Activated naive CD8-positive, alpha-beta T cell treated with anti-CD3 and anti-CD28 coated beads for 36 hours (primary cell): ENCODE results near the gene SFXN4. TPM values are rescaled to one million over a fixed set of nuclear protein-coding genes. Genes with fewer than 3 reads are reported as not detected.
"Not testable (repeated sequence)": the region's sequence is repeated elsewhere in the genome, so short reads cannot be mapped to it uniquely, and the experiment has no call there.

Experiments
- DNase-seq: peaks from one replicate; pipeline ENCODE4 v3.0.0; 2021
- H3K27ac Mint-ChIP-seq: one replicate; pipeline ENCODE4 v1.8.0; 2022; ENCODE audit warnings: mild to moderate bottlenecking, moderate library complexity, mixed read lengths
- H3K27me3 Mint-ChIP-seq: one replicate; pipeline ENCODE4 v1.8.0; 2022; ENCODE audit warnings: mild to moderate bottlenecking, mixed read lengths
- H3K36me3 Mint-ChIP-seq: one replicate; pipeline ENCODE4 v1.8.0; 2021; ENCODE audit warnings: mild to moderate bottlenecking, mixed read lengths
- H3K4me1 Mint-ChIP-seq: one replicate; pipeline ENCODE4 v1.8.0; 2021; ENCODE audit warnings: mixed read lengths
- H3K4me3 Mint-ChIP-seq: one replicate; pipeline ENCODE4 v1.8.0; 2022; ENCODE audit warnings: mild to moderate bottlenecking, moderate library complexity, mixed read lengths
- H3K9me3 Mint-ChIP-seq: one replicate; pipeline ENCODE4 v1.8.0; 2022; ENCODE audit warnings: mixed read lengths
- total RNA-seq, 2 experiments: library from RNA; stranded (reverse); gene quantifications; one replicate each; pipeline ENCODE4 v1.2.3, GENCODE V29; 2021

Gene SFXN4
- total RNA-seq, 2 experiments from 2014 or later, result 63.4 to 63.8 TPM

DNA sequence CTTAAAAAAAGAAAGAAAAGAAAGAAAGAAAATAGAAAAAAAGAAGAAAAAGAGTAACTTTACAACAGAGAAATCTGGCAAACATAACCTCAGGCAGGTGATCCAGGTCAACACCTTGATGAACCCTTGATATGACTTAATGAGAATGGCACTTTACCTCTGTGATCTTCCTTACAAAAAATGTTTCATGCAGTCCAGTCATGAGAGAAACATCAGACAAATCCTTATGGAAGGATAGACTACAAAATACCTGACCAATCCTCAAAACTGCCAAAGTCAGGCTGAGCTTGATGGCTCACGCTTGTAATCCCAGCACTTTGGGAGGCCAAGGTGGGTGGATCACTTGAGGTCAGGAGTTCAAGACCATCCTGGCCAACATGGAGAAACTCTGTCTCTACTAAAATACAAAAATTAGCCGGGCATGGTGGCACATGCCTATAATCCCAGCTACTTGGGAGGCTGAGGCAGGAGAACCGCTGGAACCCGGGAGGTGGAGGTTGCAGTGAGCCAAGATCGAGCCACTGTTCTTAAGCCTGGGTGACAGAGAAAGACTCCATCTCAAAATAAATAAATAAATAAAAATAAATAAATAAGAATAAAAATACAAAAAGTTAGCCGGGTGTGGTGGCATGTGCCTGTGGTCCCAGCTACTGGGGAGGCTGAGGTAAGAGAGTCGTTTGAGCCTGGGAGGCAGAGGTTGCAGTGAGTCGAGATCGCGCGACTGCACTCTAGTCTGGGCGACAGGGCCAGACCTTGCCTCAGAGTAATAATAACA lies 68.7 kb downstream of the SFXN4 start:
- not testable (repeated sequence) for H3K36me3 Mint-ChIP-seq, DNase-seq, H3K9me3 Mint-ChIP-seq, H3K4me3 Mint-ChIP-seq, H3K27me3 Mint-ChIP-seq, H3K4me1 Mint-ChIP-seq, H3K27ac Mint-ChIP-seq

DNA sequence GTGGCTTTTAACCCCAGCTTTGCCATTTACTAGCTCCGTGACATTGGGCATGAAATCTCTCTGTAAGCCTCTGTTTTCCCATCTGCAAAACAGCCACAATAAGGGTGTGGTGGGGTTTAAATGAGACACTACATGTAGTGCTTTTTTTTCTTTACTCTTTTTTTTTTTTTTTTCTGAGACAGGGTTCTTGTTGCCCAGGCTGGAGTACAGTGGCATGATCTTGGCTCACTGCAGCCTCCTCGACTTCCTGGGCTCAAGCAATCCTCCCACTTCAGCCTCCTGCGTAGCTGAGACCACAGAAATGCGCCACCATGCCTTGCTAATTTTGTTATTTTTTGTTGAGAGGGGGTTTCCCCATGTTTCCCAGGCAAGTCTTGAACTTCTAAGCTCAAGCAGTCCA lies 69.9 kb downstream of the SFXN4 start:
- no peaks in the 10 kb centered on the region for H3K27me3 Mint-ChIP-seq
- DNase-seq, result no peak
- no peak overlapping the region for H3K27ac Mint-ChIP-seq
- no peaks in the 10 kb centered on the region for H3K9me3 Mint-ChIP-seq
- no peaks in the 10 kb centered on the region for H3K36me3 Mint-ChIP-seq
- H3K4me3 Mint-ChIP-seq, result no peak overlapping the region
- peaks cover 10% of the 10 kb centered on the region for H3K4me1 Mint-ChIP-seq

- DNase-seq, result no peak
- H3K27me3 Mint-ChIP-seq, result no peaks in the 10 kb centered on the region
- no peaks in the 10 kb centered on the region for H3K9me3 Mint-ChIP-seq
- H3K4me1 Mint-ChIP-seq, result peaks cover 13% of the 10 kb centered on the region
- no peaks in the 10 kb centered on the region for H3K36me3 Mint-ChIP-seq
- no peak overlapping the region for H3K4me3 Mint-ChIP-seq
- H3K27ac Mint-ChIP-seq, result no peak overlapping the region
Measured at GRCh38 chr10:119090968-119091367, 74.5 kb downstream of the SFXN4 start.

Other genes with a start within 250 kb of the SFXN4 start
- gene NANOS1, start 136.0 kb downstream of the SFXN4 start, total RNA-seq, result under 1 TPM in 1 of 2 experiments, not detected in 1; 0.16 TPM
- 100 to 1,000 TPM; 160 to 163 TPM for gene EIF3A, start 84.9 kb downstream of the SFXN4 start, total RNA-seq
- 10 to 100 TPM; 14.6 to 17.8 TPM for gene DENND10, start 61.6 kb downstream of the SFXN4 start, total RNA-seq
- 100 to 1,000 TPM; 232 to 249 TPM for gene PRDX3, start 13.1 kb upstream of the SFXN4 start, total RNA-seq
- gene GRK5, start 41.9 kb upstream of the SFXN4 start, total RNA-seq, result 10 to 100 TPM; 12.8 TPM